Choroid plexus epithelial cell (primary cell): ENCODE data around the gene MAML2.
A peak's percentile ranks its signal among the peaks of the same experiment; 100 is the strongest.

Experiments
- DNase-seq: peaks from one replicate; pipeline ENCODE4 v3.0.0-alpha.2; 2010; ENCODE audit warnings: low read depth
- H3K4me3 ChIP-seq: 2 replicates; pipeline ENCODE4 v1.5.1; 2011; ENCODE audit warnings: low read depth, mild to moderate bottlenecking, control low read depth, low read length, moderate library complexity
- TF ChIP-seq, protein P1 (sequence below): conservative IDR thresholded peaks from 2 replicates; pipeline ENCODE4 v1.5.1; 2011; ENCODE audit warnings: low read depth, mild to moderate bottlenecking, control low read depth, inconsistent platforms, low read length, moderate library complexity

MAML2 gene

DNA sequence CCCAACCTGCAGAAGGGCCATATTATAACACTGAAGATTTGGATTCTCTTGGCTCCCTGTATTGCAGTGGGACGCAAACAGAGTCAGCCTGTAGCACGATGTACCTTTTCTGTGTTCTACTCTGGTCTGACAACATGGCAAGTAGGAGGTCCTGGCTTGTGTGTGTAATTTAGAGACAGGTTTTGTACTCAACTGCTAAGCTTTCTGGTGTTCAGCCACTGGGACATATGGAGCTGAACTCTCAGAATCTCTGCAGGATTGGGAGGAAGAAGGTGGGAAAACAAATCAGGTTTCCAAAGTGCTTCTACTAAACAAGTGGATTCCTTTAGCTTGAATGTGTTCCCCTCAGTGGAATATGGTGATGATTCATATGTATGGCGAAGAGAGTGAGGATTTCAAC lies 226.6 kb downstream of the MAML2 start:
- no peak overlapping the region for H3K4me3 ChIP-seq
- DNase-seq: no peak
- TF ChIP-seq, protein P1, sequence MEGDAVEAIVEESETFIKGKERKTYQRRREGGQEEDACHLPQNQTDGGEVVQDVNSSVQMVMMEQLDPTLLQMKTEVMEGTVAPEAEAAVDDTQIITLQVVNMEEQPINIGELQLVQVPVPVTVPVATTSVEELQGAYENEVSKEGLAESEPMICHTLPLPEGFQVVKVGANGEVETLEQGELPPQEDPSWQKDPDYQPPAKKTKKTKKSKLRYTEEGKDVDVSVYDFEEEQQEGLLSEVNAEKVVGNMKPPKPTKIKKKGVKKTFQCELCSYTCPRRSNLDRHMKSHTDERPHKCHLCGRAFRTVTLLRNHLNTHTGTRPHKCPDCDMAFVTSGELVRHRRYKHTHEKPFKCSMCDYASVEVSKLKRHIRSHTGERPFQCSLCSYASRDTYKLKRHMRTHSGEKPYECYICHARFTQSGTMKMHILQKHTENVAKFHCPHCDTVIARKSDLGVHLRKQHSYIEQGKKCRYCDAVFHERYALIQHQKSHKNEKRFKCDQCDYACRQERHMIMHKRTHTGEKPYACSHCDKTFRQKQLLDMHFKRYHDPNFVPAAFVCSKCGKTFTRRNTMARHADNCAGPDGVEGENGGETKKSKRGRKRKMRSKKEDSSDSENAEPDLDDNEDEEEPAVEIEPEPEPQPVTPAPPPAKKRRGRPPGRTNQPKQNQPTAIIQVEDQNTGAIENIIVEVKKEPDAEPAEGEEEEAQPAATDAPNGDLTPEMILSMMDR: no peak

GRCh38 chr11:96114178-96115064 lies 228.6 kb downstream of the MAML2 start:
- TF ChIP-seq, protein P1: no peak

GRCh38 chr11:96113193-96113681 lies 229.8 kb downstream of the MAML2 start:
- DNase-seq: peak; percentile 73
- TF ChIP-seq, protein P1: no peak
- H3K4me3 ChIP-seq: no peak overlapping the region

More at GRCh38 chr11:96114178-96115064, 228.6 kb downstream of the MAML2 start:
- no peak for DNase-seq
- no peak overlapping the region for H3K4me3 ChIP-seq

DNA sequence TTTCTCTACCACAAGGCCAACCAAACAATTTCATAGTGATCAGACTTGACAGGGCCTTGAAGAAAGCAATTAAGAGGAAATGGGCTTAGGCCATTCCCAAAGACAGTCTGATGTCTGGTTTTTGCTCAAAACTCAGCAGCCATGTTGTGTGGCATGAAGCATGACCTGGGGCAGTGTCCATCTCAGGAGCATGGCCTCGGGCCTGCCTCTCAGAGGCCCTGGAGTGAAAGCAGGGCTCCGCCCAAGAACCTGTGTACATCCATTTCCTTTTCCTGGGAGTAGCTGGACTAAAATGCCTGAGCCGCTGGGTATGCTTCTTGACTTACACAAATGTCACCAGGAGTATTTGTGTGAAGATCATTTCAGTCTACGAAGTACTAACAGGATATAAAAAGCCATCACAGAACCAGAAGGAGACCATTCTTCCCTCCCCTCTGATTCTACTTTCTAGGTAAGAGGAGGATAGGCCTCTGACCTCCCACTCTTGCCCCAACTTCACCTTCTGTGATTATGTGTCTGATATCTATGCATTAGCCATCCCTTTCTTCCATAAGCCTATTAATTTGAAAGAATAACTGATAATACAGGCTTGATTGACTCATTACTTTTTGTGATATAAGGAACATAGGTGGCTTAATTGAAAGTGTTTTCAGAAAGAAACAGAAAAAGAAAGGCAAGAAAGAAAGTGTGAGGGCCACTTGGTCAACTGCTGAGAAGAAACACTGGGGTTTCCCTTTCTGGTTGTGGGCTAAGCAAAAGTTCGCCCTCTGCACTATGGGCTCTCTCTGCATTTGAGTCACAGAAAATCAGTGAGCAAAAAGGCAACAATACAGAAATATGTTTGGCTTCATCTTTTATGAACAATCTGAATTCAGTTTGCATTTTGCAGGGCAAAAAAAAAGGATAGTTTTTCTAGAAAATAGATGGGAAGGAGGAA lies 230.5 kb downstream of the MAML2 start:
- no peak overlapping the region for H3K4me3 ChIP-seq
- peak; percentile 65 for DNase-seq
- TF ChIP-seq, protein P1: no peak

GRCh38 chr11:96111308-96111707 lies 231.7 kb downstream of the MAML2 start:
- no peak overlapping the region for H3K4me3 ChIP-seq
- no peak for DNase-seq
- TF ChIP-seq, protein P1: no peak

- DNase-seq: no peak
- no peak overlapping the region for H3K4me3 ChIP-seq
- TF ChIP-seq, protein P1: no peak
Observed at GRCh38 chr11:96110302-96110701, 232.7 kb downstream of the MAML2 start.
